ENCODE results near the gene KIT. TPM values are rescaled to one million over a fixed set of nuclear protein-coding genes. Genes with fewer than 3 reads are reported as not detected.

KIT gene
- total and polyA plus RNA-seq, 9 donors, result 5.9 to 10.6 (median 8.4) TPM

GRCh38 chr4:54731976-54732375, 74.2 kb downstream of the KIT start:
- no peak for DNase-seq
- no CpG with 5 or more reads among the region's 1 CpG for WGBS (ENCODE audit: insufficient coverage)
- peaks cover 3% of the 10 kb centered on the region for H3K36me3 ChIP-seq (ENCODE audit: control insufficient read depth, insufficient read depth, low read length)
- H3K9me3 ChIP-seq (replicated peaks; ENCODE audit: control insufficient read depth, low read depth, low read length), result no peaks in the 10 kb centered on the region
- no peaks in the 10 kb centered on the region for H3K4me1 ChIP-seq (ENCODE audit: control insufficient read depth, insufficient read depth, low read length)
- no peaks in the 10 kb centered on the region for H3K27me3 ChIP-seq (ENCODE audit: control insufficient read depth, insufficient read depth, low read length)
- H3K4me3 ChIP-seq (ENCODE audit: low read length), result no peak overlapping the region
- H3K27ac ChIP-seq (ENCODE audit: low read length), result no peak overlapping the region

GRCh38 chr4:54737421-54737820, 79.7 kb downstream of the KIT start:
- peak; percentile 38 for DNase-seq
- no CpG with 5 or more reads among the region's 1 CpG for WGBS (ENCODE audit: insufficient coverage)

GRCh38 chr4:54741202-54741601, 83.4 kb downstream of the KIT start:
- no peak for DNase-seq
- H3K27me3 ChIP-seq (ENCODE audit: control insufficient read depth, insufficient read depth, low read length), result no peaks in the 10 kb centered on the region
- H3K36me3 ChIP-seq (ENCODE audit: control insufficient read depth, insufficient read depth, low read length), result no peaks in the 10 kb centered on the region
- no peak overlapping the region for H3K27ac ChIP-seq (ENCODE audit: low read length)
- no peaks in the 10 kb centered on the region for H3K4me1 ChIP-seq (ENCODE audit: control insufficient read depth, insufficient read depth, low read length)
- H3K9me3 ChIP-seq (replicated peaks; ENCODE audit: control insufficient read depth, low read depth, low read length), result no peaks in the 10 kb centered on the region
- no CpG with 5 or more reads among the region's 3 CpGs for WGBS (ENCODE audit: insufficient coverage)
- H3K4me3 ChIP-seq (ENCODE audit: low read length), result no peak overlapping the region

More at GRCh38 chr4:54737421-54737820, 79.7 kb downstream of the KIT start:
- no peak overlapping the region for H3K27ac ChIP-seq (ENCODE audit: low read length)
- no peaks in the 10 kb centered on the region for H3K36me3 ChIP-seq (ENCODE audit: control insufficient read depth, insufficient read depth, low read length)
- H3K9me3 ChIP-seq (replicated peaks; ENCODE audit: control insufficient read depth, low read depth, low read length), result no peaks in the 10 kb centered on the region
- no peak overlapping the region for H3K4me3 ChIP-seq (ENCODE audit: low read length)
- no peaks in the 10 kb centered on the region for H3K4me1 ChIP-seq (ENCODE audit: control insufficient read depth, insufficient read depth, low read length)
- no peaks in the 10 kb centered on the region for H3K27me3 ChIP-seq (ENCODE audit: control insufficient read depth, insufficient read depth, low read length)

- no peaks in the 10 kb centered on the region for H3K4me1 ChIP-seq (ENCODE audit: control insufficient read depth, insufficient read depth, low read length)
- no peak overlapping the region for H3K4me3 ChIP-seq (ENCODE audit: low read length)
- no peak overlapping the region for H3K27ac ChIP-seq (ENCODE audit: low read length)
- peaks cover 2% of the 10 kb centered on the region for H3K9me3 ChIP-seq (replicated peaks; ENCODE audit: control insufficient read depth, low read depth, low read length)
- DNase-seq, result peak; percentile 26
- WGBS (ENCODE audit: insufficient coverage), result 88% methylated on average over 9 of the region's 9 CpGs
- no peaks in the 10 kb centered on the region for H3K36me3 ChIP-seq (ENCODE audit: control insufficient read depth, insufficient read depth, low read length)
- no peaks in the 10 kb centered on the region for H3K27me3 ChIP-seq (ENCODE audit: control insufficient read depth, insufficient read depth, low read length)
These were observed 85.1 kb downstream of the KIT start for GRCh38 chr4:54742636-54743399.

- no peak overlapping the region for H3K27ac ChIP-seq (ENCODE audit: low read length)
- H3K27me3 ChIP-seq (ENCODE audit: control insufficient read depth, insufficient read depth, low read length), result no peaks in the 10 kb centered on the region
- H3K4me1 ChIP-seq (ENCODE audit: control insufficient read depth, insufficient read depth, low read length), result no peaks in the 10 kb centered on the region
- 86% methylated on average over 2 of the region's 3 CpGs for WGBS (ENCODE audit: insufficient coverage)
- no peak for DNase-seq
- no peak overlapping the region for H3K4me3 ChIP-seq (ENCODE audit: low read length)
- peaks cover 2% of the 10 kb centered on the region for H3K9me3 ChIP-seq (replicated peaks; ENCODE audit: control insufficient read depth, low read depth, low read length)
- H3K36me3 ChIP-seq (ENCODE audit: control insufficient read depth, insufficient read depth, low read length), result no peaks in the 10 kb centered on the region
These were observed 85.8 kb downstream of the KIT start for GRCh38 chr4:54743562-54743961.

- H3K27me3 ChIP-seq (ENCODE audit: control insufficient read depth, insufficient read depth, low read length), result no peaks in the 10 kb centered on the region
- H3K4me1 ChIP-seq (ENCODE audit: control insufficient read depth, insufficient read depth, low read length), result no peaks in the 10 kb centered on the region
- no peak for DNase-seq
- no peaks in the 10 kb centered on the region for H3K36me3 ChIP-seq (ENCODE audit: control insufficient read depth, insufficient read depth, low read length)
- H3K27ac ChIP-seq (ENCODE audit: low read length), result no peak overlapping the region
- peaks cover 2% of the 10 kb centered on the region for H3K9me3 ChIP-seq (replicated peaks; ENCODE audit: control insufficient read depth, low read depth, low read length)
- H3K4me3 ChIP-seq (ENCODE audit: low read length), result no peak overlapping the region
These were observed 86.7 kb downstream of the KIT start for GRCh38 chr4:54744487-54744886.

- no CpG with 5 or more reads among the region's 2 CpGs for WGBS (ENCODE audit: insufficient coverage)
- Histone ChIP-seq H3K27me3 (ENCODE audit: control insufficient read depth, insufficient read depth, low read length) (no peaks in the 10 kb centered on the region), H3K9me3 (replicated peaks; ENCODE audit: control insufficient read depth, low read depth, low read length) (peaks cover 2% of the 10 kb centered on the region), H3K27ac (ENCODE audit: low read length) (no peak overlapping the region), H3K4me1 (ENCODE audit: control insufficient read depth, insufficient read depth, low read length) (no peaks in the 10 kb centered on the region), H3K4me3 (ENCODE audit: low read length) (no peak overlapping the region), H3K36me3 (ENCODE audit: control insufficient read depth, insufficient read depth, low read length) (no peaks in the 10 kb centered on the region)
- DNase-seq, result no peak
These were observed 87.4 kb downstream of the KIT start for GRCh38 chr4:54745031-54745770.

GRCh38 chr4:54746218-54746617, 88.5 kb downstream of the KIT start:
- Histone ChIP-seq H3K4me3 (ENCODE audit: low read length) (no peak overlapping the region), H3K27me3 (ENCODE audit: control insufficient read depth, insufficient read depth, low read length) (no peaks in the 10 kb centered on the region), H3K27ac (ENCODE audit: low read length) (no peak overlapping the region), H3K4me1 (ENCODE audit: control insufficient read depth, insufficient read depth, low read length) (no peaks in the 10 kb centered on the region), H3K9me3 (replicated peaks; ENCODE audit: control insufficient read depth, low read depth, low read length) (peaks cover 2% of the 10 kb centered on the region), H3K36me3 (ENCODE audit: control insufficient read depth, insufficient read depth, low read length) (no peaks in the 10 kb centered on the region)
- 100% methylated on average over 1 of the region's 2 CpGs for WGBS (ENCODE audit: insufficient coverage)
- DNase-seq, result no peak

- DNase-seq, result no peak
- Histone ChIP-seq H3K27ac (ENCODE audit: low read length) (no peak overlapping the region), H3K27me3 (ENCODE audit: control insufficient read depth, insufficient read depth, low read length) (no peaks in the 10 kb centered on the region), H3K4me3 (ENCODE audit: low read length) (no peak overlapping the region), H3K4me1 (ENCODE audit: control insufficient read depth, insufficient read depth, low read length) (no peaks in the 10 kb centered on the region), H3K9me3 (replicated peaks; ENCODE audit: control insufficient read depth, low read depth, low read length) (peaks cover 2% of the 10 kb centered on the region), H3K36me3 (ENCODE audit: control insufficient read depth, insufficient read depth, low read length) (no peaks in the 10 kb centered on the region)
These were observed 92.6 kb downstream of the KIT start for GRCh38 chr4:54750341-54750740.

GRCh38 chr4:54754394-54754793, 96.6 kb downstream of the KIT start:
- Histone ChIP-seq H3K36me3 (ENCODE audit: control insufficient read depth, insufficient read depth, low read length) (no peaks in the 10 kb centered on the region), H3K9me3 (replicated peaks; ENCODE audit: control insufficient read depth, low read depth, low read length) (no peaks in the 10 kb centered on the region), H3K27ac (ENCODE audit: low read length) (no peak overlapping the region), H3K27me3 (ENCODE audit: control insufficient read depth, insufficient read depth, low read length) (no peaks in the 10 kb centered on the region), H3K4me3 (ENCODE audit: low read length) (no peak overlapping the region), H3K4me1 (ENCODE audit: control insufficient read depth, insufficient read depth, low read length) (no peaks in the 10 kb centered on the region)
- no peak for DNase-seq
- WGBS (ENCODE audit: insufficient coverage), result 80% methylated on average over 1 of the region's 2 CpGs
